Activated naive CD4-positive, alpha-beta T cell treated with anti-CD3 and anti-CD28 coated beads, Interleukin-2, amount 10 ng/mL, durations not matched to agents 7 days and 5 days (primary cell): ENCODE data around the gene OR10V1.
"Not testable (repeated sequence)": the region's sequence is repeated elsewhere in the genome, so short reads cannot be mapped to it uniquely, and the experiment has no call there.

Source experiments
- CTCF ChIA-PET: fragments of 350-600 bp; sonication (Branson Sonifier 250); formaldehyde crosslinking; loops from one replicate; lab custom pipeline; 2021; ENCODE audit warnings: antibody characterized with exemption; lab: Charles Lee
- DNase-seq: peaks from one replicate; pipeline ENCODE4 v3.0.0-alpha.2; 2020
- H3K27ac Mint-ChIP-seq: one replicate; pipeline ENCODE4 v1.8.0; 2021; ENCODE audit warnings: mild to moderate bottlenecking, moderate library complexity, mixed read lengths
- H3K27me3 Mint-ChIP-seq: one replicate; pipeline ENCODE4 v1.8.0; 2021; ENCODE audit warnings: mild to moderate bottlenecking, mixed read lengths
- H3K36me3 Mint-ChIP-seq: one replicate; pipeline ENCODE4 v1.8.0; 2021; ENCODE audit warnings: mixed read lengths
- H3K4me1 Mint-ChIP-seq: one replicate; pipeline ENCODE4 v1.8.0; 2021; ENCODE audit warnings: mixed read lengths
- H3K4me3 Mint-ChIP-seq: one replicate; pipeline ENCODE4 v1.8.0; 2021; ENCODE audit warnings: mild to moderate bottlenecking, moderate library complexity, mixed read lengths
- H3K9me3 Mint-ChIP-seq: one replicate; pipeline ENCODE4 v1.8.0; 2021; ENCODE audit warnings: mixed read lengths

Gene OR10V1

GRCh38 chr11:59730896-59731565, 17.4 kb upstream of the OR10V1 start:
- H3K4me1 Mint-ChIP-seq, result peaks cover 14% of the 10 kb centered on the region
- H3K27ac Mint-ChIP-seq, result no peak overlapping the region
- no peaks in the 10 kb centered on the region for H3K36me3 Mint-ChIP-seq
- no peak overlapping the region for H3K4me3 Mint-ChIP-seq
- H3K9me3 Mint-ChIP-seq, result no peaks in the 10 kb centered on the region
- DNase-seq, result no peak
- H3K27me3 Mint-ChIP-seq, result no peaks in the 10 kb centered on the region
- CTCF ChIA-PET, result interaction anchor here (1.1 kb wide), 1 partner anchor 23 kb away, joined by 4 read pairs; no protein-coding TSS in a partner anchor

- Mint-ChIP-seq H3K36me3 (no peaks in the 10 kb centered on the region), H3K4me3 (no peak overlapping the region), H3K9me3 (no peaks in the 10 kb centered on the region), H3K27ac (no peak overlapping the region), H3K27me3 (no peaks in the 10 kb centered on the region), H3K4me1 (peaks cover 14% of the 10 kb centered on the region)
- no peak for DNase-seq
- CTCF ChIA-PET, result no interaction called here
Observed at GRCh38 chr11:59729834-59730233, 16.2 kb upstream of the OR10V1 start.

- CTCF ChIA-PET, result interaction anchor here (0.7 kb wide), 1 partner anchor 43 kb away, joined by 3 read pairs; no protein-coding TSS in a partner anchor
- Mint-ChIP-seq H3K4me1 (peaks cover 14% of the 10 kb centered on the region), H3K27me3 (no peaks in the 10 kb centered on the region), H3K4me3 (no peak overlapping the region), H3K9me3 (no peaks in the 10 kb centered on the region), H3K36me3 (no peaks in the 10 kb centered on the region), H3K27ac (no peak overlapping the region)
- peak; percentile 29 for DNase-seq
Observed at GRCh38 chr11:59728913-59729312, 15.3 kb upstream of the OR10V1 start.

DNA sequence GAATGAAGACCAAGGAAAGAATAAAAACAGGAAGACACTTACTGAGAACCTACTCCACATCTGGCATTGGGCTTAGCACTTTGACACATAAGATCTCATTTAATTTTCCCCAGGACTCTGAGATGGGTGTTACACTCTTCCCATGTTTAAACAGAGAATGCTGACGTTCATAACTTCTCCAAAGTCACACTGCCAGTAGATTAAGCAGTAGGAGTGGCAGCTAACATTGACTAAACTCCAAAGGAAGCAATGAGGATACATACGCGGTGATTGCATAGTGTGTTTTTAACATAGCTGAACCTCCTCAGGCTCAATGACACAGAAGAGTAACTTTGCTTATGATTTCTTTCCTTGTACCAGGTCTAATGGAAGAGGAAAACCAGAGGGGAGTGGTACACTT, 14.5 kb upstream of the OR10V1 start:
- H3K27ac Mint-ChIP-seq, result no peak overlapping the region
- H3K36me3 Mint-ChIP-seq, result no peaks in the 10 kb centered on the region
- peaks cover 4% of the 10 kb centered on the region for H3K27me3 Mint-ChIP-seq
- DNase-seq, result no peak
- H3K4me3 Mint-ChIP-seq, result no peak overlapping the region
- CTCF ChIA-PET, result no interaction called here
- no peaks in the 10 kb centered on the region for H3K9me3 Mint-ChIP-seq
- peaks cover 14% of the 10 kb centered on the region for H3K4me1 Mint-ChIP-seq

- Mint-ChIP-seq H3K27ac (peak overlapping the region; percentile 62), H3K4me1 (peaks cover 14% of the 10 kb centered on the region), H3K4me3 (no peak overlapping the region), H3K27me3 (peaks cover 4% of the 10 kb centered on the region), H3K36me3 (no peaks in the 10 kb centered on the region), H3K9me3 (no peaks in the 10 kb centered on the region)
- CTCF ChIA-PET, result no interaction called here
- DNase-seq, result no peak
Observed at GRCh38 chr11:59727426-59727825, 13.8 kb upstream of the OR10V1 start.

DNA sequence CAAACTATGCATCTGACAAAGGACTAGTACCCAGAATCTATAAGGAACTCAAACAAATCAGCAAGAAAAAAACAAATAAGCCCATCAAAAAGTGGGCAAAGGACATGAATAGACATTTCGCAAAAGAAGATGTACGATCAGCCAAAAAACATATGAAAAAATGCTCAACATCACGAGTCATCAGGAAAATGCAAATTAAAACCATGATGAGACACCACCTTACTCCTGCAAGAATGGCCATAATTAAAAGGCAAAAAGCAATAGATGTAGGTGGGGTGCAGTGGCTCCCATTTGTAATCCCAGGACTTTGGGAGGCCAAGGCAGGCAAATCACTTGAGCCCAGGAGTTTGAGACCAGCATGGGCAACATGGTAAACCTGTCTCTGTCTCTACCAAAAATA, 10.4 kb upstream of the OR10V1 start:
- no peak overlapping the region for H3K4me3 Mint-ChIP-seq
- H3K36me3 Mint-ChIP-seq, result no peaks in the 10 kb centered on the region
- H3K27ac Mint-ChIP-seq, result no peak overlapping the region
- H3K9me3 Mint-ChIP-seq, result no peaks in the 10 kb centered on the region
- H3K27me3 Mint-ChIP-seq, result peaks cover 7% of the 10 kb centered on the region
- peaks cover 12% of the 10 kb centered on the region for H3K4me1 Mint-ChIP-seq
- DNase-seq, result no peak
- CTCF ChIA-PET, result no interaction called here

GRCh38 chr11:59719556-59719955, 5.9 kb upstream of the OR10V1 start:
- no peak overlapping the region for H3K27ac Mint-ChIP-seq
- H3K4me3 Mint-ChIP-seq, result no peak overlapping the region
- H3K27me3 Mint-ChIP-seq, result peaks cover 22% of the 10 kb centered on the region
- no peaks in the 10 kb centered on the region for H3K9me3 Mint-ChIP-seq
- CTCF ChIA-PET, result no interaction called here
- DNase-seq, result no peak
- H3K4me1 Mint-ChIP-seq, result no peaks in the 10 kb centered on the region
- no peaks in the 10 kb centered on the region for H3K36me3 Mint-ChIP-seq

- H3K4me1 Mint-ChIP-seq, result no peaks in the 10 kb centered on the region
- CTCF ChIA-PET, result no interaction called here
- no peaks in the 10 kb centered on the region for H3K36me3 Mint-ChIP-seq
- no peak for DNase-seq
- H3K27me3 Mint-ChIP-seq, result peaks cover 27% of the 10 kb centered on the region
- no peak overlapping the region for H3K4me3 Mint-ChIP-seq
- H3K9me3 Mint-ChIP-seq, result no peaks in the 10 kb centered on the region
- no peak overlapping the region for H3K27ac Mint-ChIP-seq
Observed at GRCh38 chr11:59716051-59716450, 2.4 kb upstream of the OR10V1 start.

GRCh38 chr11:59710136-59710847, 3.4 kb downstream of the OR10V1 start:
- CTCF ChIA-PET, result no interaction called here
- H3K4me3 Mint-ChIP-seq, result no peak overlapping the region

GRCh38 chr11:59708537-59708936, 5.1 kb downstream of the OR10V1 start:
- no peak for DNase-seq
- CTCF ChIA-PET, result no interaction called here
- Mint-ChIP-seq H3K27ac (no peak overlapping the region), H3K4me1 (no peaks in the 10 kb centered on the region), H3K36me3 (no peaks in the 10 kb centered on the region), H3K4me3 (no peak overlapping the region), H3K9me3 (no peaks in the 10 kb centered on the region), H3K27me3 (peaks cover 15% of the 10 kb centered on the region)

More at GRCh38 chr11:59710136-59710847, 3.4 kb downstream of the OR10V1 start:
- Mint-ChIP-seq H3K9me3 (no peaks in the 10 kb centered on the region), H3K4me1 (no peaks in the 10 kb centered on the region), H3K27me3 (peaks cover 16% of the 10 kb centered on the region), H3K27ac (no peak overlapping the region), H3K36me3 (no peaks in the 10 kb centered on the region)
- no peak for DNase-seq

- H3K36me3 Mint-ChIP-seq, result no peaks in the 10 kb centered on the region
- CTCF ChIA-PET, result no interaction called here
- no peak overlapping the region for H3K27ac Mint-ChIP-seq
- H3K4me1 Mint-ChIP-seq, result no peaks in the 10 kb centered on the region
- no peak for DNase-seq
- no peaks in the 10 kb centered on the region for H3K9me3 Mint-ChIP-seq
- H3K4me3 Mint-ChIP-seq, result no peak overlapping the region
- peaks cover 6% of the 10 kb centered on the region for H3K27me3 Mint-ChIP-seq
Observed at GRCh38 chr11:59707371-59707770, 6.3 kb downstream of the OR10V1 start.

DNA sequence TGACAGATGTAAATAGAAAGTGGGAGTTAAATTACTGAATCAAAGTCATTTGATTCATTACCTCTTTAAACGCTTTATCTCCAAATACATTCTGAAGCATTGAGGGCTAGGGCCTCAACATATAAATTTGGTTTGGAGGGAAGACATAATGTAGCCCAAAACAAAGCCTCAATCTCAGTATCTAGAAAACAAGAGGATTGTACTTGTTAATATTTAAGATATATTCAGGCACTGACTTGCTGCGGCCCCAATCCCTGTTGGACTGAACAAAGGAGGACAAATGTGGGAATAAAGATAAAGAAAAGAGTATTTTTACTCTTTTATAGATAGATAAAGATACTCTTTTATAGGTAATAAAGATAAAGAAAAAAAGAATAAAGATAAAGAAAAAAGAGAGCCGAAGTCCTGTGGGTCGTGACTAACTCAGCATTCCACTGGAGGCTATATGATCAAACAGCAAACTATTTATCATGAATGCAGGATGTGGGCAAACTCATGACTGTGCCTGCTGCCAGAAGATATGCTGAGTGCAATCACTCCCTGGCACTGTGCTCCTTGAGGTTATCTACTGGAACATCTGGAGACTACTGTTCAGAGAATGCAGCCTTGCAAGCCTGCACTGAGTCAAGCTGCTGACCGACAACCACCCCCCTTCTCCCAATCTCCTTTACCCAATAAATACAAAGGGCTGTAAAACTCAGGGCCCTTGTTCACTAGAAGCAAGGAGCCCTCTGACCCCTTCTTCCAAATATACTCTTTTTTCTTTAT, 6.9 kb downstream of the OR10V1 start:
- H3K4me1 Mint-ChIP-seq, result no peaks in the 10 kb centered on the region
- H3K9me3 Mint-ChIP-seq, result no peaks in the 10 kb centered on the region
- H3K4me3 Mint-ChIP-seq, result no peak overlapping the region
- CTCF ChIA-PET, result no interaction called here
- no peak for DNase-seq
- H3K27ac Mint-ChIP-seq, result no peak overlapping the region
- H3K36me3 Mint-ChIP-seq, result no peaks in the 10 kb centered on the region
- peaks cover 6% of the 10 kb centered on the region for H3K27me3 Mint-ChIP-seq

GRCh38 chr11:59705294-59705693, 8.4 kb downstream of the OR10V1 start:
- Mint-ChIP-seq H3K4me3 (no peak overlapping the region), H3K36me3 (no peaks in the 10 kb centered on the region), H3K9me3 (no peaks in the 10 kb centered on the region), H3K27me3 (peaks cover 6% of the 10 kb centered on the region), H3K27ac (no peak overlapping the region), H3K4me1 (no peaks in the 10 kb centered on the region)
- CTCF ChIA-PET, result no interaction called here
- no peak for DNase-seq

DNA sequence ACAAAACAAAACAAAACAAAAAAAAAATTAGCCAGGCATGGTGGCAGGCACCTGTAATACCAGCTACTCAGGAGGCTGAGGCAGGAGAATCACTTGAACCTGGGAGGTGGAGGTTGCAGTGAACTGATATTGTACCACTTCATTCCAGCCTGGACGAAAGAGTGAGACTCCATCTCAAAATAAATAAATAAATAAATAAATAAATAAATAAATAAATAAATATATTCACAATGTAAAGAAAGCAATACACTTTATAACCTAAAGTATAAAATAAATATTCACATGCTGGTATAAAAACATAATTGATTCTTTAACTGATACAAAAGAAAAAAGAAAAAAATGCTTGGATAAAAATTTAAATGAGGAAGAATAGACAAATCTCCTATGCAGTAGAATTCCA, 10.1 kb downstream of the OR10V1 start:
- H3K4me3 Mint-ChIP-seq, DNase-seq, H3K27ac Mint-ChIP-seq, H3K36me3 Mint-ChIP-seq, H3K4me1 Mint-ChIP-seq, H3K9me3 Mint-ChIP-seq, H3K27me3 Mint-ChIP-seq: not testable (repeated sequence)
- CTCF ChIA-PET, result interaction anchor here (0.6 kb wide), 2 partner anchors 60 to 397 kb away, joined by 3 read pairs; no protein-coding TSS in a partner anchor
